Measurements from ENCODE around the gene C11orf71. TPM values are rescaled to one million over a fixed set of nuclear protein-coding genes. Genes with fewer than 3 reads are reported as not detected.

The C11orf71 gene, protein sequence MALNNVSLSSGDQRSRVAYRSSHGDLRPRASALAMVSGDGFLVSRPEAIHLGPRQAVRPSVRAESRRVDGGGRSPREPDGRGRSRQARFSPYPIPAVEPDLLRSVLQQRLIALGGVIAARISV
- 1 to 10 TPM; 4.1 to 5.5 TPM for polyA plus RNA-seq

DNA sequence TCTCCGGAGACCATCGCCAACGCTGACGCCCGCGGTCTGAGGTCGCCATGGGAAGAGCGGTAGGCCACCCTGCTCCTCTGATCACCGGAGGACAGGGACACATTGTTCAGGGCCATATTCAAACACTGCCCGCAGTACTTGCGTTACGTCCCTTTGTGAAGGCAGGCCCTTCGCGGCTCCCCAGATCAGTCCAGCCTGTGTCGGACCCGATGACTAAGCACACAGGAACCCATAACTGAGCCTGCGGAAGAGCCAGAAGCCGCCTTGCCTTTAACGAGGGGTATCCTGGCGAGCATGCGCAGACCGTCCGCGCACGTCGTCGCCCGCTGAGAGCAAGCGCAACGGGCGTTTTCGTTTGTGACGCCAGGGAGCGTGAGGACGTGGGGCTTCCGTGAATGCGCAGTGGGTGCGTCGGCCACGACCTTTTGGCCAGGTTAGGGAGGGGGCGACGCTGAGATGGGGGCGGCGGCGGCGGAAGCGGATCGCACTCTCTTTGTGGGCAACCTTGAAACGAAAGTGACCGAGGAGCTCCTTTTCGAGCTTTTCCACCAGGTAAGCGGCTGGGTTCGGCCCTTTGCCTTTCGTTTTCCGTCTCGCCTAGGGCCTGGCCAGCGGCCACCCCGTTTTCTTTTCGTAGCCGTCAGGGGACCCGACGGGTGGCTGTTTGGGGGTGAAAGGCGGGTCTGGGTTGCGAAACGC is at the start of gene C11orf71, which contains the start of gene RBM7:
Gene C11orf71 (minus strand): TSS at position 296 of the 699 bp plus-strand sequence. CDS start 180 bp downstream, at position 116.
Gene RBM7 (plus strand): TSS at position 451 of the 699 bp plus-strand sequence. CDS start 6 bp downstream, at position 457.
- Histone ChIP-seq H3K27me3 (ENCODE audit: control insufficient read depth in 1 of 2, insufficient read depth in 2 of 2, low read length in 2 of 2) (no peaks in the 10 kb centered on the region), H3K4me3 (ENCODE audit: low read depth in 1 of 2, low read length in 2 of 2) (peak within 1 kb of the TSS; percentile 92 to 100), H3K9me3 (ENCODE audit: control insufficient read depth in 2 of 2, insufficient read depth in 1 of 2, low read depth in 1 of 2, low read length in 1 of 2) (no peaks in the 10 kb centered on the region), H3K27ac (ENCODE audit: low read depth in 2 of 2, low read length in 1 of 2) (peak within 1 kb of the TSS; percentile 95 to 99), H3K36me3 (ENCODE audit: control insufficient read depth in 2 of 2, insufficient read depth in 2 of 2, low read length in 1 of 2) (no peaks in the 10 kb centered on the region), H3K4me1 (ENCODE audit: control insufficient read depth in 2 of 2, insufficient read depth in 2 of 2, low read length in 1 of 2) (peaks cover 0 to 2% of the 10 kb centered on the region in 2 donors)
- whole genome bisulfite sequencing, 2 donors = 0% methylated on average over 65 of the region's 65 CpGs

DNA sequence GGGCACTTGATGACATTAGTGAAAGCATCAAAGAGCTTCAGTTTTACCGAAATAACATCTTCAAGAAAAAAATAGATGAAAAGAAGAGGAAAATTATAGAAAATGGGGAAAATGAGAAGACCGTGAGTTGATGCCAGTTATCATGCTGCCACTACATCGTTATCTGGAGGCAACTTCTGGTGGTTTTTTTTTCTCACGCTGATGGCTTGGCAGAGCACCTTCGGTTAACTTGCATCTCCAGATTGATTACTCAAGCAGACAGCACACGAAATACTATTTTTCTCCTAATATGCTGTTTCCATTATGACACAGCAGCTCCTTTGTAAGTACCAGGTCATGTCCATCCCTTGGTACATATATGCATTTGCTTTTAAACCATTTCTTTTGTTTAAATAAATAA is 49.5 kb upstream of the C11orf71 start:
- Histone ChIP-seq H3K27ac (ENCODE audit: low read depth in 2 of 2, low read length in 1 of 2) (no peak overlapping the region), H3K36me3 (ENCODE audit: control insufficient read depth in 2 of 2, insufficient read depth in 2 of 2, low read length in 1 of 2) (peaks cover 9 to 11% of the 10 kb centered on the region in 2 donors), H3K4me3 (ENCODE audit: low read depth in 1 of 2, low read length in 2 of 2) (no peak overlapping the region), H3K9me3 (ENCODE audit: control insufficient read depth in 2 of 2, insufficient read depth in 1 of 2, low read depth in 1 of 2, low read length in 1 of 2) (no peaks in the 10 kb centered on the region), H3K27me3 (ENCODE audit: control insufficient read depth in 1 of 2, insufficient read depth in 2 of 2, low read length in 2 of 2) (no peaks in the 10 kb centered on the region), H3K4me1 (ENCODE audit: control insufficient read depth in 2 of 2, insufficient read depth in 2 of 2, low read length in 1 of 2) (no peaks in the 10 kb centered on the region)
- WGBS, 2 donors = 89 to 92% methylated on average over 6 of the region's 6 CpGs

DNA sequence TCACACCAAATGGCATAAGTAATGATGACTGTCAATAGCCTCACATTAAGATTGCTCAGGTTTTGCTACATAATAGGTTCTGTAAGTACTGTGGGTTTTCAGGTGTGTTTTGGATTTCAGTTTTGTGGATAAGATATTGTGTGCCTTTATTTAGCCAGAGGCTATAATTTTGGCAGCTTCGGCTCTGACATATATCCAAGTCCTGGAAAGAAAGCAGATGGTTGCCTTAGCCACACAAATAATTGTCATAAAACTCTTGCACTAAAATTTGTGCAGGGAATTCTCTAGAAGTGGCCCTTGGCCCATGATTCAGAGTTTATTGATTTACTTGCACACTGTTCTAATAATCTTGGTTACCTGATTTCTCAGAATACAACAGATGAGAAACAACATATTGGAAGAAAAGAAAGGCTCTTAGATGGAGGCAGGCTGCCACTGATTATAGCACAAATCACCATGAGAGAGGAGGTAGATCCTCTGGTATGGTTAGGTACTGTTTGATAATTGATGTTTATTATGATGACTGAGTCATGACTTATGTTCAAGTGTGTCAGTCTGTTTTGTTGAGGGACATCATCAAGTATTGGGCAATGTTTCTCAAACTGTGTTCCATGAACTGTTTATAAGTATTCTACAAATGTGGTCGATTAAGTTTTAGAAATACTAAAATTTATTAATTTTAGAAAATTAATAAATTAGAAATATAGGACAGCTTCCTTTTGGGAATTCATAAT is 48.6 kb upstream of the C11orf71 start:
- Histone ChIP-seq H3K4me1 (ENCODE audit: control insufficient read depth in 2 of 2, insufficient read depth in 2 of 2, low read length in 1 of 2) (no peaks in the 10 kb centered on the region), H3K27ac (ENCODE audit: low read depth in 2 of 2, low read length in 1 of 2) (no peak overlapping the region), H3K36me3 (ENCODE audit: control insufficient read depth in 2 of 2, insufficient read depth in 2 of 2, low read length in 1 of 2) (peaks cover 11% of the 10 kb centered on the region in 2 donors), H3K4me3 (ENCODE audit: low read depth in 1 of 2, low read length in 2 of 2) (no peak overlapping the region), H3K27me3 (ENCODE audit: control insufficient read depth in 1 of 2, insufficient read depth in 2 of 2, low read length in 2 of 2) (no peaks in the 10 kb centered on the region), H3K9me3 (ENCODE audit: control insufficient read depth in 2 of 2, insufficient read depth in 1 of 2, low read depth in 1 of 2, low read length in 1 of 2) (no peaks in the 10 kb centered on the region)
- 72 to 73% methylated on average over 2 of the region's 2 CpGs for WGBS, 2 donors

DNA sequence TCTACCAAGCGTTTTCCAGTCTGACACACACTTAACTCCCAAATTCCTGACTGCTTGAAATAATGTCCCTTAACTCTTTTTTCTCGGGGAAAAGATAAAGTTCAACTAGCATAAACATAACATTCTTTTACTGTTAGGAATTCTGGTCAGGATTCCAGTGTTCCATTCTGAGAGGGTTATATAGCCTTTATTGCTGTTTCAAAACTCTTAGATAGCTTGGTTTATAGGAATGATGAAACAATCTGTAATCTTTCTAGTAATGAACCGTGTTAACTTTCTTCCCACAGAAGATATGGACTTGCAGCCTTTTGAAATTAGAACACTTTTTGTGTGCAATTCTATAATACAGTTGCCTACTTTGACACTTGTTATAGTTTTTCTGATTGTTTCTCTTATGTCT is 47.6 kb upstream of the C11orf71 start:
- Histone ChIP-seq H3K9me3 (ENCODE audit: control insufficient read depth in 2 of 2, insufficient read depth in 1 of 2, low read depth in 1 of 2, low read length in 1 of 2) (no peaks in the 10 kb centered on the region), H3K4me1 (ENCODE audit: control insufficient read depth in 2 of 2, insufficient read depth in 2 of 2, low read length in 1 of 2) (no peaks in the 10 kb centered on the region), H3K4me3 (ENCODE audit: low read depth in 1 of 2, low read length in 2 of 2) (no peak overlapping the region), H3K27ac (ENCODE audit: low read depth in 2 of 2, low read length in 1 of 2) (no peak overlapping the region), H3K27me3 (ENCODE audit: control insufficient read depth in 1 of 2, insufficient read depth in 2 of 2, low read length in 2 of 2) (no peaks in the 10 kb centered on the region), H3K36me3 (ENCODE audit: control insufficient read depth in 2 of 2, insufficient read depth in 2 of 2, low read length in 1 of 2) (peaks cover 5 to 11% of the 10 kb centered on the region in 2 donors)
- 77 to 78% methylated on average over 3 of the region's 3 CpGs for WGBS, 2 donors

DNA sequence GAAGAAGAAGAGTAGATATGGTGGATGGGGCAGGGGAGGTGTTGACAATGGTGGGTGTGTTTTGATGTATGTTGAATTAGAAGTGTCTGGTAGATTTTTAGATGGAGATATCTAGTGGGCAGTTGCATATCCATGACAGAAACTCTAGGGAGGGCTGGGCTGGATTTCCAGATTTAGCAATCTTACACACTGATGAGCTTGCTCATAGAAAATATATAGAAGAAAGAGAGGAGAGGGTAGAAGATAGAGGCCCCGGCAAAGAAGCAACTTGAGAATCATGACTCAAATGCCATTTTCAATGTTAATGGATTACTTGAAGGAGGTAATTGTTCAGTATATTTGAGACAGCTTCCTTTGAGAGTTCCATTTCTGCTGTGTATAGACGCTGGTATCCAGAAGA is 47.1 kb upstream of the C11orf71 start:
- no peaks in the 10 kb centered on the region for H3K9me3 ChIP-seq (ENCODE audit: control insufficient read depth in 2 of 2, insufficient read depth in 1 of 2, low read depth in 1 of 2, low read length in 1 of 2)
- no peaks in the 10 kb centered on the region for H3K4me1 ChIP-seq (ENCODE audit: control insufficient read depth in 2 of 2, insufficient read depth in 2 of 2, low read length in 1 of 2)
- H3K27ac ChIP-seq (ENCODE audit: low read depth in 2 of 2, low read length in 1 of 2) = no peak overlapping the region
- H3K4me3 ChIP-seq (ENCODE audit: low read depth in 1 of 2, low read length in 2 of 2) = no peak overlapping the region
- WGBS, 2 donors = 94% methylated on average over 2 of the region's 2 CpGs
- H3K27me3 ChIP-seq (ENCODE audit: control insufficient read depth in 1 of 2, insufficient read depth in 2 of 2, low read length in 2 of 2) = no peaks in the 10 kb centered on the region
- peaks cover 5 to 11% of the 10 kb centered on the region in 2 donors for H3K36me3 ChIP-seq (ENCODE audit: control insufficient read depth in 2 of 2, insufficient read depth in 2 of 2, low read length in 1 of 2)

DNA sequence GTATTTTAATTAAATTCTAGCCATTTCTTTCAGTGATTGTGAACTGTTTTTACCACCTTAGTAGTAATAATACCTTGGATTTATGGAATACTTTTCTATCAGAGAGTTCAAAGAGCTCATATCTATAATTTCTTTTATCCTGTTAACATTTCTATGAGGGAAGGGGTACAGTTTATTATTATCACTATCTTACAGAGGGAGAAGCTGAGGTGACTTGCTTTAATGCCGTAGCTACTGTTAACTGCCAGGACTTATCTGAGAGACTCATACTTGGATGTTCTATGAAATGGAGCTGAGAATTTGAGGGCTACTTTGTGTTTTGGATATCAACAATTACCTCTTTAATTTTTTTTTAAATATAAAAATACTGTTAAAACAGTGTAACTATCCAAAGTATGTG is 42.2 kb upstream of the C11orf71 start:
- Histone ChIP-seq H3K4me3 (ENCODE audit: low read depth in 1 of 2, low read length in 2 of 2) (no peak overlapping the region), H3K9me3 (ENCODE audit: control insufficient read depth in 2 of 2, insufficient read depth in 1 of 2, low read depth in 1 of 2, low read length in 1 of 2) (no peaks in the 10 kb centered on the region), H3K27ac (ENCODE audit: low read depth in 2 of 2, low read length in 1 of 2) (no peak overlapping the region), H3K4me1 (ENCODE audit: control insufficient read depth in 2 of 2, insufficient read depth in 2 of 2, low read length in 1 of 2) (no peaks in the 10 kb centered on the region), H3K36me3 (ENCODE audit: control insufficient read depth in 2 of 2, insufficient read depth in 2 of 2, low read length in 1 of 2) (peaks cover 0 to 2% of the 10 kb centered on the region in 2 donors), H3K27me3 (ENCODE audit: control insufficient read depth in 1 of 2, insufficient read depth in 2 of 2, low read length in 2 of 2) (no peaks in the 10 kb centered on the region)
- WGBS, 2 donors = 90 to 92% methylated on average over 1 of the region's 1 CpG

DNA sequence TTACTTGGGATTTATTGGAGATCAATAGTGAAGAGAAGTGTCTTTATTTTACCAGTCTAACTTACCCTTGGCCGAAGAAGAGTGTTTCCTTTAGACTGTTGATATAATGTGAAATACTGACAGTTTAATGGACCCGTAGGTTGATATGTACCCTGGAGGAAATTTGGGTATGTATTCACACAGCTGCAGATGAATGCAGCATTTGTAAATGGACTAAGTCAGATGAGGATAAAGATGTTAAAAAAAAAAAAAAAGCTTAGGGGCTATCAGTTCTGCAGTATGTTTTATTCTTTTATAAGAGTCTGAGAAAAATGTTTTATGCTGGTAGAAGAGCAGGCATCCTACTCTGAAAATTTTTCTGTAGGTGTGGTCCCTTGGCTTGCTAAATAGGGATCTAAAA is 41.6 kb upstream of the C11orf71 start:
- no peaks in the 10 kb centered on the region for H3K9me3 ChIP-seq (ENCODE audit: control insufficient read depth in 2 of 2, insufficient read depth in 1 of 2, low read depth in 1 of 2, low read length in 1 of 2)
- 77 to 83% methylated on average over 2 of the region's 2 CpGs for WGBS, 2 donors
- H3K4me1 ChIP-seq (ENCODE audit: control insufficient read depth in 2 of 2, insufficient read depth in 2 of 2, low read length in 1 of 2) = no peaks in the 10 kb centered on the region
- H3K27me3 ChIP-seq (ENCODE audit: control insufficient read depth in 1 of 2, insufficient read depth in 2 of 2, low read length in 2 of 2) = no peaks in the 10 kb centered on the region
- peaks cover 0 to 2% of the 10 kb centered on the region in 2 donors for H3K36me3 ChIP-seq (ENCODE audit: control insufficient read depth in 2 of 2, insufficient read depth in 2 of 2, low read length in 1 of 2)
- H3K27ac ChIP-seq (ENCODE audit: low read depth in 2 of 2, low read length in 1 of 2) = no peak overlapping the region
- H3K4me3 ChIP-seq (ENCODE audit: low read depth in 1 of 2, low read length in 2 of 2) = no peak overlapping the region

DNA sequence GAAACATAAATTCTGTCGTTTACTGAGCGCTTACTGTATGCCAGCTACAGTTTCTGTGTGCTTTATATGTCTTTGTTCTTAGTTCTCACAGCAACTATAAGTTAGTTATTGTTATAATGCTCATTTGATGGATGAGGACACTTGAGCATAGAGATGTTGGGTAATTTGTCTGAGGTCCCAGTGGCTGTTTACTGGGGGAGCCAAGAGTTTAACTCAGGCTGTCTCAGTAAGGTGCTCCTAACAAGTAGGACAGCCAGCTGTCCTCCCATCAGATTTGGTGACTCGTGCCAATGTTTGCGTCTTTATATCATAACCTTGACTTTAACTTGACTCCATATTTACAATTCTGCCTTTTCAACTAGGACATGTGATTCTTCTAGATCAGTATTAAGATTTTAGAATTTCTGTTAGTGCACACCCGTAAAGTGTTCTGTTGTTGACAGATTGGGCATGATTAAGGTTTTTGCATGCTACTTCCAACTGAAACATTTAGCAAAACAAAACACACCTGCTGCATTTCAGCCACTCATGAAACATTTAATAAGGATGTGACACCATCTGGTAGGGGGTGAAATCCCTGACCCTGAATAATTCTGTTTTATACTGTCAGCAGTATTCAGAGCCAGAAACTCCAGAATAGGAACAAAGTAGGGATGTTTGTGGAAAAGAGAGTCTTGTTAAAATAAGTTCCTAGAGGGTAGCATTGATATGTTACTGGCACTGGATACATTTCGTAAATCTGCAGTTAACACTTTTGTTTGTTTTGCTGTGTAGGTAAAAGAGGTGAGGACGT is 40.9 kb upstream of the C11orf71 start:
- WGBS, 2 donors = 70% methylated on average over 7 of the region's 7 CpGs

More for the DNA sequence above, 40.9 kb upstream of the C11orf71 start:
- Histone ChIP-seq H3K4me3 (ENCODE audit: low read depth in 1 of 2, low read length in 2 of 2) (peak overlapping the region in 1 of 2 donors; percentile 9), H3K27me3 (ENCODE audit: control insufficient read depth in 1 of 2, insufficient read depth in 2 of 2, low read length in 2 of 2) (no peaks in the 10 kb centered on the region), H3K9me3 (ENCODE audit: control insufficient read depth in 2 of 2, insufficient read depth in 1 of 2, low read depth in 1 of 2, low read length in 1 of 2) (no peaks in the 10 kb centered on the region), H3K4me1 (ENCODE audit: control insufficient read depth in 2 of 2, insufficient read depth in 2 of 2, low read length in 1 of 2) (no peaks in the 10 kb centered on the region), H3K36me3 (ENCODE audit: control insufficient read depth in 2 of 2, insufficient read depth in 2 of 2, low read length in 1 of 2) (peaks cover 0 to 2% of the 10 kb centered on the region in 2 donors), H3K27ac (ENCODE audit: low read depth in 2 of 2, low read length in 1 of 2) (no peak overlapping the region)

Data from esophagus (tissue), 2 donors.